Lung microvascular endothelial cell (primary cell): ENCODE results near the gene ZNHIT1. TPM values are rescaled to one million over a fixed set of nuclear protein-coding genes. Genes with fewer than 3 reads are reported as not detected.

ENCODE experiments used
- total RNA-seq: library from RNA; depleted of rRNA; stranded (reverse); fragments of >200 nt; gene quantifications from 2 replicates; pipeline ENCODE4 v1.2.1, GENCODE V29; 2014

The ZNHIT1 gene
- total RNA-seq, 1 donor from 2014 or later, result 74.6 TPM

Other genes with a start within 250 kb of the ZNHIT1 start
- not detected in 2 replicates for gene MUC12, start 248.6 kb upstream of the ZNHIT1 start, total RNA-seq
- not detected in 2 replicates for gene MUC17, start 198.1 kb upstream of the ZNHIT1 start, total RNA-seq
- 9.2 and 18.3 TPM in 2 replicates for gene TRIM56, start 132.7 kb upstream of the ZNHIT1 start, total RNA-seq
- gene SERPINE1, start 91.1 kb upstream of the ZNHIT1 start, total RNA-seq, result 68.3 and 170 TPM in 2 replicates
- gene AP1S1, start 63.7 kb upstream of the ZNHIT1 start, total RNA-seq, result 110 and 155 TPM in 2 replicates
- not detected in 2 replicates for gene VGF, start 52.6 kb upstream of the ZNHIT1 start, total RNA-seq
- not detected in 2 replicates for gene NAT16, start 37.9 kb upstream of the ZNHIT1 start, total RNA-seq
- gene MOGAT3, start 17.1 kb upstream of the ZNHIT1 start, total RNA-seq, result not detected in 2 replicates
- gene PLOD3, start 584 bp upstream of the ZNHIT1 start, total RNA-seq, result 34.4 and 38.3 TPM in 2 replicates
- 1.3 and 3.2 TPM in 2 replicates for gene CLDN15, start 19.6 kb downstream of the ZNHIT1 start, total RNA-seq
- 151 and 158 TPM in 2 replicates for gene FIS1, start 26.9 kb downstream of the ZNHIT1 start, total RNA-seq
- gene IFT22, start 103.6 kb downstream of the ZNHIT1 start, total RNA-seq, result 9.5 and 10.0 TPM in 2 replicates
- gene COL26A1, start 144.7 kb downstream of the ZNHIT1 start, total RNA-seq, result under 0.01 TPM in 1 of 2 replicates, not detected in the other